GM21529 (cell line): ENCODE data around the gene IL1RN.

Experiments used
- ATAC-seq: cut with Tn5 transposase; IDR thresholded peaks from one replicate; pipeline ENCODE4 v1.9.1; 2021; ENCODE audit not compliant: unreplicated experiment

IL1RN gene

GRCh38 chr2:113172721-113173541 lies 45.5 kb downstream of the IL1RN start:
- no peak for ATAC-seq

GRCh38 chr2:113173542-113174375 lies 46.4 kb downstream of the IL1RN start, which contains the start of gene PSD4:
Gene PSD4 (plus strand): TSS chr2:113173971. CDS start chr2:113182457, 8,486 bp downstream.
- ATAC-seq: peak; percentile 79

GRCh38 chr2:113174376-113174750 lies 47.0 kb downstream of the IL1RN start:
- ATAC-seq: no peak

DNA sequence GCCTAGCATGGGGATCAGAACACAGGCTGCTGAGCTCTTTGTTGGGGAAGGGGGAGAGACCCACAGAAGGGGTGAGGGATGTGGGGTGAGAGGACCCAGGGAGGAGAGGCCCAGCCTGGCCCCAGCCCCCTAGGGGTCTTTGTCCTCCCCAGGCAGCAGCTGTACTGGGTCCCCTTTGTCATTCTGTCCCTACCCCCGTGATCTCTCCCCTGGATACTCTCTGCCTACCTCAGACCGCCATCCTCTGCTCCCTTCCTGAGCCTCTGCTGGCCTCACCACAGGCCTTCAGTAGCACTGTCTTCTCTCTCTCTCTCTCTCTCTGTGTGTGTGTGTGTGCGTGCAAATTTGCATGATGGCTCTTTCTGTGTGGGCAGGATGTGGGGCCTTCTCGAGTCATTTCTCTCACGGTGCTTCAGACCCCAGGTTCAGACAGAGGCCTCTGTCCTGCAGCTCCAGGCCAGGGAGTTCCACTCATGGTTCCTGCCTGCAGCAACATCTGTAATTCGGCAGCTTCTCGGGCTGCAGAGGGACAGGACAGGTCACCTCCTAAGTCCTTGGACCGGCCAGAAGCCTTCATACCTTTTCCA lies 47.7 kb downstream of the IL1RN start:
- ATAC-seq: peak; percentile 71

DNA sequence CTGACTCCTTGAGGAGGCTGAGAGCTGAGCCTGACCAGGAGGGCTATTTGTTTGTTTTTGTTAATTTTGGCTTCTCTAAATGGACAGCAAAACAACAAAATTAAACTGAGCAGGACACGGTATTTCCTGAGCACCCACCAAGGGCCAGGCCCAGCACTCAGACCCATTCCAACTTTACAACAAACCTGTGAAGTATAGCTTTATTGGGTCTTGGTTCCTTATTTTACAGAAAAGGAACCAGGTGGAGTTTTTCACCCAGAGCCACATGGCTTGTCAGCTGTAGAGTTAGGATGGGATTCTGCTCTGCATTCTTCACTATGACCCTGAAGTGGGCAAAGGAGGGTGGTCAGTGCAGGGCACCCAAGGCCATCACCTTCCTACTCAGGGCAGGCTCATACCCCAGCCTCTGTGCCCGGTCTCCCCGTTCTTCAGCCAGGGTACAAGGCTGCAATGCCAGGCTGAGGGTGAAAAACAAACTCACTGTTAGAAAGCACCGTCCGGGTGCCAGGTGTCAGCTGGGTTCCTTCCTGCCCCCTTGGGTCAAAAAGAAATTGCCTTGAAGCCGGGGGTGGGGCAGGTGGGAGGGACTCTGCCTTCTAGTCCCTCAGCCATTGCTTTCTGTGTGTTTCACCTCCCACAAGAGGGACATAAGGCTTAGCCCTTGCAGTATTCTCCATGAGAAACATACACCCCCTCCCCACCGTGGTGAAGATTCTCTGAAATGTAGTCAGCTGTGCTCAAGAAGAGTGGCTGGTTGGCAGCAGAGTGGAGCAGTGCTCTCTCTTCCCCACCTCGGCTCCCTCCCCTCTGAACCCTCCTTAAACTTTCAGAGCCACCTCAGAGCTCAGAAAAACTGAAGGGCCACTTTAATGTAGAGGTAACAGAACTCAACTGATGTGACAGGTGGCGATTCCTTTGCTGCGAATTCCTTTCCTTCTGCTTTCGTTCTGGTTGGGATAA lies 48.6 kb downstream of the IL1RN start:
- no peak for ATAC-seq

DNA sequence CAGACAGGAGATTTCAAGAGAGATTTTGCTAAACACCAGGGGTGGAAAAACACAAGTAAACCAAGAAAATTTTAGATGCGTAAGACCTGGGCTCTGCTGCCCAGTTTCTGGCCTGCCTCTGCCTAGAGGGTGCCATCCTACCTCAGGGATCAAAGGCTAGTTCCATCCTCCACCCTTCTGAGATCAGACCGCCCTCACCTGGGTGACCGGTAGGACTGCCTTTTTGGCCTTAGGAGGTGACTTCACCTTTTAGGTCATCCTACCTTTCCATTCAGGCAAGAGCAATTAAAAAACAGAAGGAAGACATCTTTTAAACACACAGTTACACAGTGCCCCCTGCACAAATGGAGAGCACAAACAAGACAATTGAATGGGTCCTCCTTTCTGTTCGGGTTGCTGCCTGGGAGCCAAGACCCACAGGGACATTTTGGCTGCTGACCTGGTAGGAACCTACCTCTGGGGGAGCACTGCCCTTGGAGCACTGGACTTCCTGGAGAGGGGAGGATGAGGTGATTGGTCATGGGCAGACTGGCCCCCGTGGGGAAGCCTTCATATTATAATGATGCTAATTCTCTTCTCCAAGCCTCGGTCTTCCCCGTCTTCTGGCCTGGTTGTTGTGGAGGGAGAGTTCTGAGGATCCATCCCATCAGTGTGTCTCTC lies 49.4 kb downstream of the IL1RN start:
- ATAC-seq: no peak

DNA sequence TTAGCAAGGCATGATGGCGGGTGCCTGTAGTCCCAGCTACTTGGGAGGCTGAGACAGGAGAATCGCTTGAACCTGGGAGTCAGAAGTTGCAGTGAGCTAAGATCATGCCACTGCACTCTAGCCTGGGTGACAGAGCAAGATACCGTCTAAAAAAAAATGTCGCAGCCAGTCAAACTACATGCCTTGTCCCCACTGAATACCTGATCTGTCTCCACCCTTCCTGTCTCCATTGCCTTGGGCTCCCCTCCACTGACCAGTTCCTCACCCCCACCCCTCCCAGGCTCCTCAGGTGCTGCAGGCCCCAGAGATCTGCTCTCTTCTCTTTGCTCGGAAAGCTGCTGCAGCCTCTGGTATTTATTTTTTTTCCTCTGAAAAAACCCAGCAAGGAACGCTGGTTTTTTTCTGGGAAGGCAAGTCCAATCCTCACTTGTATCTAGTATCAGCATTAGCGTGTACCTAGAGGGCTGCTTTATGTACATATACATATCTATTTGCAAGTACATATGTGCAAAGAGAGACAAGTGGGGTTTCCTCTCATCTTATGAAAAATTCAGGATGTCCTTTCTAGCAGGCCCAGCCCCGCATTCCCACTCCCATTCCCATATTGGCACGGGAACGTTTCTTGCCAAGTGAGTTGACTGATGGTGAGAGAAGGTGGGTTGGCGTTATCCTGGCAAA lies 50.8 kb downstream of the IL1RN start:
- no peak for ATAC-seq

- ATAC-seq: no peak
These were observed 51.5 kb downstream of the IL1RN start for GRCh38 chr2:113178891-113179290.

GRCh38 chr2:113179446-113180045 lies 52.1 kb downstream of the IL1RN start:
- ATAC-seq: no peak

DNA sequence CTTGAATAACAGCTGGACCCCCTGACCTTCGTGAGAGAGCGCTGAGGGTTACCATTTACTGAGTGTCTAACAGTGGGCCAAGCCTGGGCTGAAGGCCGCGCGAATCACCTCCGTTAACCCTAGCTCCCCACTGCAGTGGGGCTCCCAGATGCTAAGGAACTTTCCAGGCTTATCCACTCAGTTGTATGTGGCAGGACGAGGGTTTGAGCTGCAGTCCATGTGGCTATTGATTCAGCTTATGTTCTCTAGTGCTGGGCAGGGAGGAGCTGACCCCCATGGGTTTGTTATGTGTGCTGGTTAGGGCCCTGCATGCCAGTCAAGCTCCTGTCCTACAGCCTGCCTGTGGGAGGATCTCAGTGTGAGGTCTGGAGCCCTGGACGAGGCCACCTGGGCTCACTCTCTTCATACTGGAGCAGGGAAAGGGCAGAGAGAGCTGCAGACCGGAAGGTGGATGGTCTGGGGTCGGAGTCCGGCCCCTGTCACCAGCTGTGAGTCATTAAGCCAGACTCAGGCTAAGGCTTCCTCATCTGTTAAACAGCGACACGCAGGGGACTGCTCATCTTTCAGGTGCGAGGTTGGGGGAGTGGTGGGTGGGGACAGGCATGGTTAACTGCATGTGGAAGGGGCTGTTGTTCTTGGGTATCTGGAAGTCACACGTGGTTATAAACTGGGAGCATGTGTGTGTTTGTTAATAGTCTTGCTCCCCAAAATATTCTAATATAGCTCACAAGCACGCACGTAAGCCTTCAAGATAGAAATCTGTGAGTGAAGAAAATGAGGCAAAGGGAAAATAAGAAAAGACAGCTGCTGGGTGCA lies 52.9 kb downstream of the IL1RN start:
- no peak for ATAC-seq

DNA sequence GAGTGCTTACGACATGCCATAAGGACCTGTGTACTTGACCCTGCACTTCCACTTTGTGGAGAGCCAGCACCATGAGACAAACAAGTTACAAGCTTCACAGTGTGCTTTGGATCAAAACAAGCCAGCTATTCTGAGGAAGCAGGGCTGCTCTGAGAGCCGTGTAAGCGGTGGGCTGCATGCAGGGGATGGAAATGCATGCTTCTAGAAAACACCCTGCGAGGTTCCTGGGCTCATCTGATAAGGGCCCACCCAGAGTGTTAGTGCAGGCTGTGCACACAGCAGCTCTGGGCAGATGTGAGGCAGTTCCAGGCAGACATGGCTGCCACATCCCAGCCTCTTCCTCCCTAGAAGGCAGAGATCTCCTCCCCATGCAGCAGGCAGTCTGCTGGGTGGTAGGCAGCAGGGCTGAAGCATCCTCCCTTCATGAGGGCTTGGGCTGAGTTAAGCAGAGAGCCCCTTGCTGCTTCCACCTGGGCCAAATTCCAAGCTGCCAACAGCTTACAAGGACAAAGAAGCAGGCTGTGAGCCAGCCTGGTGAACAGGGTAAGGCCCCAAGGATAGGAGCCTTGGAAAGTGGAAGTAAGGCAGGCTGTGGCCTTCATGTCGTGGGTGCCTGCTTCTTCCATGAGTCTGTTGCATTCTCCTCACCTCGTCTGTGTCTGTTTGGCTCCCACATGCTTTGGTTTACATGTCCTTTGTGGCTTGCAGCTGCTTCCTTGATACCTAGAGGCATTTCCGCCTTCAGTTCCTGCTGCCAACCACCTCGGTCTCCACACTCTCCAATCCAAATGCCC lies 54.1 kb downstream of the IL1RN start:
- ATAC-seq: no peak

DNA sequence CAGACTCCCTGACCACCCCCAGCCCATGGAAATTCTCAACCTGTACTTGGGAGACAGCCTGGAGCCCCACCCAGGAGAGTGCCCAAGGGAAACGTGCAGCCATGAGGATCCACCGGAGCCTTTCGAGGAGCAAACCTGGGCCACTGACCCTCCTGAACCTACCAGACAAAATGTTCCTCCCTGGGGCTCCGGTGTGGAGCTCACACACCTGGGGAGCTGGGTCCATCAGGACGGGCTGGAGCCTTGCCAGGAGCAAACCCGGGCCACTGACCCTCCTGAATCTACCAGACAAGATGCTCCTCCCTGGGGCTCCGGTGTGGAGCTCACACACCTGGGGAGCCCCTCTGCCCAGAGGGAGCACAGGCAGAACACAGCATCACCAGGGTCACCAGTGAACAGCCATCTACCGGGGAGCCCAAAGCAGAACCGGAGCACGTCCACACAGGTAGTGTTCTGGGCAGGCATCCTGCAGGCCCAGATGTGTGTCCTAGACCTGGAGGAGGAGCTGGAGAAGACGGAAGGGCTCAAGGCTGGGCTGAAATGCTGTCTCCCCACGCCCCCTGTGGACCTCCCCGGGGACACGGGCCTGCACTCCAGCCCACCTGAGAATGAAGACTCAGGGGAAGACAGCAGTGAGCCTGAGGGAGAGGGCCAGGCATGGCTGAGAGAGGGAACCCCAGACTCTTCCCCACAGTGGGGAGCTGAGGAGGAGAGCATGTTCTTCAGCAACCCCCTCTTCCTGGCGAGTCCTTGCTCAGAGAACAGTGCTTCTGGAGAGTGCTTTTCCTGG lies 55.3 kb downstream of the IL1RN start:
- ATAC-seq: no peak

- ATAC-seq: no peak
These were observed 55.9 kb downstream of the IL1RN start for GRCh38 chr2:113183264-113183663.
